Uterus (tissue), 4 donors: Measurements from ENCODE around the gene CRYBB2. TPM values are rescaled to one million over a fixed set of nuclear protein-coding genes. Genes with fewer than 3 reads are reported as not detected.
A peak's percentile ranks its signal among the peaks of the same experiment; 100 is the strongest.
"Not testable (repeated sequence)": the region's sequence is repeated elsewhere in the genome, so short reads cannot be mapped to it uniquely, and the experiment has no call there.

Source experiments
- DNase-seq, 2 donors: peaks; one replicate each; pipeline ENCODE4 v3.0.0-alpha.2; 2019 to 2020
- H3K27ac ChIP-seq, 2 donors: fragments of 200-600 bp; sonication (generic); 1 replicate in 1 of 2; 2 replicates in 1 of 2; pipeline ENCODE4 v1.5.1; 2016 to 2018
- H3K27me3 ChIP-seq, 2 donors: fragments of 200-600 bp; sonication (generic); one replicate each; pipeline ENCODE4 v1.5.1; 2018 to 2019; ENCODE audit warnings: control low read depth in 1 of 2
- H3K36me3 ChIP-seq, 2 donors: fragments of 200-600 bp; sonication (generic); one replicate each; pipeline ENCODE4 v1.5.1; 2019; ENCODE audit warnings: control low read depth in 1 of 2
- H3K4me1 ChIP-seq, 2 donors: fragments of 200-600 bp; sonication (generic); one replicate each; pipeline ENCODE4 v1.5.1; 2018 to 2019; ENCODE audit warnings: control low read depth in 1 of 2
- H3K4me3 ChIP-seq, 2 donors: fragments of 200-600 bp; sonication (generic); 1 replicate in 1 of 2; 2 replicates in 1 of 2; pipeline ENCODE4 v1.5.1; 2018 to 2019; ENCODE audit warnings: mild to moderate bottlenecking in 1 of 2
- H3K9me3 ChIP-seq, 2 donors: fragments of 200-600 bp; sonication (generic); one replicate each; pipeline ENCODE4 v1.5.1; 2019; ENCODE audit warnings: control low read depth in 1 of 2
- POLR2A ChIP-seq, 2 donors: fragments of 450-650 bp; IDR thresholded peaks; one replicate each; pipeline ENCODE4 v1.6.1; 2016; ENCODE audit warnings: antibody characterized with exemption in 2 of 2, mild to moderate bottlenecking in 1 of 2, moderate library complexity in 1 of 2
- intact Hi-C: fragments of 100-400 bp; cut with DNase I; formaldehyde crosslinking; loops from one replicate; pipeline ENCODE4 v1.15.1; 2023; ENCODE audit warnings: low total_unique reads
- total RNA-seq, 4 donors: library from RNA; depleted of rRNA in 3 of 4; stranded (reverse); fragments of >200 nt in 3 of 4; gene quantifications; one replicate each; pipeline versions ENCODE4 v1.1.0 to v1.2.4, GENCODE V29; 2014 to 2023
- TF ChIP-seq, protein P1 (sequence below), 4 experiments: fragments of 200-600 bp in 2 of 4; fragments of 450-650 bp in 2 of 4; sonication (generic) in 2 of 4; IDR thresholded peaks; one replicate each; pipeline ENCODE4 v1.5.1; 2016 to 2019; ENCODE audit warnings: antibody characterized with exemption in 4 of 4, mild to moderate bottlenecking in 2 of 4, moderate library complexity in 1 of 4
- donor health status: DM: yes; HTN: yes; CAD: no.

Gene CRYBB2
- total RNA-seq, 4 donors from 2014 or later, result not detected

DNA sequence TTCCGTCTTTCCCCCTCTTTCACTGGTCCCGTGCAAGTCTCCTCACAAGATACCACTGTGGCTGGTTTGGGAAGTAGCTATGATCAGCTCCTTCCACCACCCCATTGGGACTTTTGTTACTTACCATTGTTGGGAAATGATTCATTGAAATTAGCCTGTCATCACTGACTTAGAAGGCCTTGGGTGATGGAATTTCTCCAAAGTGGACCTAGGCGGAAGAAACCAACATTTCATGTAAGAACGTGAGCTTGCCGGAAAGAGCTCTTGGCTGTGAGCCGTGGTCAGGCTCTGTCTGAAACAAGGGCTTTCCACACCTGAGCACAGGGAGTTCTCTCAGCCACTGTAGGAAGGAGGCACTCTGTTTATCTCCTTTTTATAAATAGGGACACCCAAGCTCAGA lies 43.3 kb upstream of the CRYBB2 start:
- intact Hi-C loops, result no loop called here
- no peak overlapping the region for H3K27ac ChIP-seq
- no peak for TF ChIP-seq POLR2A (IDR thresholded peaks at IDR 0.05)
- TF ChIP-seq, protein P1, sequence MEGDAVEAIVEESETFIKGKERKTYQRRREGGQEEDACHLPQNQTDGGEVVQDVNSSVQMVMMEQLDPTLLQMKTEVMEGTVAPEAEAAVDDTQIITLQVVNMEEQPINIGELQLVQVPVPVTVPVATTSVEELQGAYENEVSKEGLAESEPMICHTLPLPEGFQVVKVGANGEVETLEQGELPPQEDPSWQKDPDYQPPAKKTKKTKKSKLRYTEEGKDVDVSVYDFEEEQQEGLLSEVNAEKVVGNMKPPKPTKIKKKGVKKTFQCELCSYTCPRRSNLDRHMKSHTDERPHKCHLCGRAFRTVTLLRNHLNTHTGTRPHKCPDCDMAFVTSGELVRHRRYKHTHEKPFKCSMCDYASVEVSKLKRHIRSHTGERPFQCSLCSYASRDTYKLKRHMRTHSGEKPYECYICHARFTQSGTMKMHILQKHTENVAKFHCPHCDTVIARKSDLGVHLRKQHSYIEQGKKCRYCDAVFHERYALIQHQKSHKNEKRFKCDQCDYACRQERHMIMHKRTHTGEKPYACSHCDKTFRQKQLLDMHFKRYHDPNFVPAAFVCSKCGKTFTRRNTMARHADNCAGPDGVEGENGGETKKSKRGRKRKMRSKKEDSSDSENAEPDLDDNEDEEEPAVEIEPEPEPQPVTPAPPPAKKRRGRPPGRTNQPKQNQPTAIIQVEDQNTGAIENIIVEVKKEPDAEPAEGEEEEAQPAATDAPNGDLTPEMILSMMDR (IDR thresholded peaks at IDR 0.05), result no peak
- H3K4me3 ChIP-seq, result no peak overlapping the region
- no peaks in the 10 kb centered on the region for H3K9me3 ChIP-seq
- no peaks in the 10 kb centered on the region for H3K27me3 ChIP-seq
- no peaks in the 10 kb centered on the region for H3K4me1 ChIP-seq
- H3K36me3 ChIP-seq, result no peaks in the 10 kb centered on the region
- no peak for DNase-seq

- DNase-seq, result no peak
- no peak overlapping the region for H3K4me3 ChIP-seq
- intact Hi-C loops, result no loop called here
- H3K27me3 ChIP-seq, result no peaks in the 10 kb centered on the region
- no peaks in the 10 kb centered on the region for H3K4me1 ChIP-seq
- H3K9me3 ChIP-seq, result no peaks in the 10 kb centered on the region
- no peak overlapping the region for H3K27ac ChIP-seq
- TF ChIP-seq POLR2A (IDR thresholded peaks at IDR 0.05), result no peak
- TF ChIP-seq, protein P1 (IDR thresholded peaks at IDR 0.05), result no peak
- no peaks in the 10 kb centered on the region for H3K36me3 ChIP-seq
Measured at GRCh38 chr22:25176799-25177198, 42.6 kb upstream of the CRYBB2 start.

DNA sequence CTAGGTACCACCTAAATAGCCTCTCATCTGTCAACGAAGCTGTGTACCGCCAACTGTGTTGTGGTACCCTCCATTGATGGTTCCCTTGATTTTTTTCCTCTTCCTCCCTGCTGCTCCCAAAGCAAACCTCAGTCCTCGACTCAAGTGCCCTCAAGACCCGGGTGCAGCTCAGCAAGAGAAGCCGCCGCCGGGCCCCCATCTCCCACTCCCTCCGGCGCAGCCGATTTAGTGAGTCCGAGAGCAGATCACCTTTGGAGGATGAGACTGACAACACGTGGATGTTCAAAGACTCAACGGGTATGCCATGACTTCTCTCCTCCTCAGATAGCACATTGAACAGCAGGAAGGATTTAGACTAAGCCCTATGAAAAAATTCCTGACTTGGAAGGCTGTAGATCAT lies 42.2 kb upstream of the CRYBB2 start:
- Histone ChIP-seq H3K9me3 (no peaks in the 10 kb centered on the region), H3K27ac (no peak overlapping the region), H3K27me3 (no peaks in the 10 kb centered on the region), H3K36me3 (no peaks in the 10 kb centered on the region), H3K4me1 (no peaks in the 10 kb centered on the region), H3K4me3 (no peak overlapping the region)
- TF ChIP-seq POLR2A (IDR thresholded peaks at IDR 0.05), result no peak
- TF ChIP-seq, protein P1 (IDR thresholded peaks at IDR 0.05), result no peak
- intact Hi-C loops, result no loop called here
- no peak for DNase-seq

GRCh38 chr22:25177895-25178294 lies 41.5 kb upstream of the CRYBB2 start:
- TF ChIP-seq, protein P1 (IDR thresholded peaks at IDR 0.05), result no peak
- TF ChIP-seq POLR2A (IDR thresholded peaks at IDR 0.05), result no peak
- intact Hi-C loops, result no loop called here
- H3K4me1 ChIP-seq, result no peaks in the 10 kb centered on the region
- no peak for DNase-seq
- no peaks in the 10 kb centered on the region for H3K9me3 ChIP-seq
- no peak overlapping the region for H3K27ac ChIP-seq
- H3K36me3 ChIP-seq, result no peaks in the 10 kb centered on the region
- no peak overlapping the region for H3K4me3 ChIP-seq
- H3K27me3 ChIP-seq, result no peaks in the 10 kb centered on the region

DNA sequence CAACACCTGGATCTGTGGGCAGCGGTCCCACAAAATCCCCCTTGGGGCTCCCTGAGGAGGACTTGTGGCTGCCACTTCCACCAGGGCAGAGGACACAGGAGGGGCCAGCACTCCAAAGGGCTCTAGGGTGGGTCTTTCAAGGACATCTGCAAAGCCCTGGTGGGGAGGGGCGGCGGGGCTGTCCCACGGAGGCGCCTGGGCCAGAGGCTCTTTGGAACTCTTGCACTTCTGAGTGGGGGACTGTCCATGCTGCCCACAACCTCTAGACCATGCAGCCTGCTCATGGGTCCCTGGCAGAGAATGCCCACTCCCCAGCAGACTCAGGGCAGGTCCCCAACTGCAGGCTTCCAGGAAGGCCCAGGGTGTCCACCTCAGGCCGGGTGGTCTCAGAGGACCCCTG lies 41.1 kb upstream of the CRYBB2 start:
- H3K4me3 ChIP-seq, H3K36me3 ChIP-seq, H3K9me3 ChIP-seq, H3K4me1 ChIP-seq, H3K27ac ChIP-seq, intact Hi-C loops, H3K27me3 ChIP-seq: not testable (repeated sequence)
- peak in 1 of 2 donors; percentile 22 for DNase-seq

DNA sequence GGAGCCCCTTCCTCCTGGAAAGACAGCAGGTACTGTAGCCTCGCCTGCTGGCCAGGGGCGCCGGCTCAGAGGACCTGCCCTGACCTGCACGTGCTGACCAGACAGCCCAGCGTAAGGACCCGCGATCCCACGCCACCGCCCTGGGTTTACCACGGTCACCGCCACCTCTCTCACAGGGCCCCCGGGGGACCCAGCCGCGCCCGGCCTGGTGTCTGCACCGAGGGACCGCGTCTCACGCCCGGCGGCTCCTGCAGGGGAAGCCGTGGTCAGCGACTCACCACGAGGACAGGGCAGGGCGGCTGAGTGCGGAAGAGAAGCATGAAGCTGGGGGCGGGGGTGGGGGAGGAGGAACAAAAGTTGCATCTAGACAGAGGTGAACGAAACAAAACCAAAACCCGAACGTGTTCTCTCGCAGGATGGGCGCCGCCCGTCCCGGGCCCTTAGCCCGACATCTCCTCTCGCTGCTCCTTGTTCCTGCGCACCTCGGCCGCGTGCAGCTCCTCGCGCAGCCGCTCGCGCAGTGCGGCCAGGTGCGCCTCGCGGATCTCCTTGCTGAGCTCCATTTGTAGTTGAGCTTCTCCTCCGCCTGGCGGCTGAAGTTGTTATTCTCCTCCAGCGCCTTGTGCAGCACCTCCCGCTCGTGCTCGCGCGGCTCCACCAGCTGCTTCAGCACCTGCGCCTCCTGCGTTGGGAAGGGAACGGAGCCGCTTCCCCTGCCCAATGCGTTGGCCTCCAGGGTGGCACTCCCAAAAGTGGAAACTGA lies 40.4 kb upstream of the CRYBB2 start:
- H3K4me1 ChIP-seq, H3K4me3 ChIP-seq, H3K9me3 ChIP-seq, H3K27ac ChIP-seq, H3K27me3 ChIP-seq, intact Hi-C loops, H3K36me3 ChIP-seq, DNase-seq: not testable (repeated sequence)
